Lower leg skin (tissue), 3 donors: ENCODE results near the gene LMCD1.

Source experiments
- CTCF ChIP-seq, 3 donors: fragments of 450-650 bp; IDR thresholded peaks; one replicate each; pipeline ENCODE4 v1.5.1; 2016; ENCODE audit warnings: antibody characterized with exemption in 3 of 3, mild to moderate bottlenecking in 3 of 3, moderate library complexity in 2 of 3
- POLR2A ChIP-seq, 2 donors: fragments of 450-650 bp; IDR thresholded peaks; one replicate each; pipeline ENCODE4 v1.6.1; 2016 to 2017; ENCODE audit warnings: antibody characterized with exemption in 2 of 2, mild to moderate bottlenecking in 1 of 2, moderate library complexity in 1 of 2

GRCh38 chr3:8581806-8582445 is 80.3 kb downstream of the LMCD1 start:
- TF ChIP-seq CTCF (IDR thresholded peaks at IDR 0.05) (no peak), POLR2A (IDR thresholded peaks at IDR 0.05) (no peak)
